ENCODE measurements around the gene RAD18.

- no peak for TF ChIP-seq POLR2A (IDR thresholded peaks at IDR 0.05)
- TF ChIP-seq CTCF (IDR thresholded peaks at IDR 0.05): no peak
Measured at GRCh38 chr3:8997151-8997550, 33.9 kb upstream of the RAD18 start.
